ENCODE results near the gene NEO1. TPM values are rescaled to one million over a fixed set of nuclear protein-coding genes. Genes with fewer than 3 reads are reported as not detected.

The NEO1 gene
- total RNA-seq, 1 donor from 2014 or later: 30.3 TPM

DNA sequence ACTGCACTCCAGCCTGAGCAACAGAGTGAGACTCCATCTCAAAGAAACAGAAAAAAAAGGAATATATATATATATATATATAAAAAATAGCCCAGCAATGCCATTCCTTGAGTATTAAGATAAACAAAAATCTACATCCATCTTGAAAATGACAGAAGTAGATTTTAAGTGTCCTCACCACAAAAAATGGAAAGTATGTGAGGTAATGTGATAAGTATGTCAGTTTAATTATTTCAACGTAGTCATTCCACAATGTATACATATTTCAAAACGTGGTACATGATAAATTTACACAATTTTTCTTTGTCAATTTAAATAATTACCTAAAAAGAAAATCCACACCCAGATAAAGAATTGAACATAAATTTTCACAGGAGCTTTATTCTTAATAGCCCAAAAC is 261.6 kb downstream of the NEO1 start:
- FAIRE-seq (no peak), DNase-seq (ENCODE audit: low read depth) (peak; percentile 3)
- no peak overlapping the region for H3K4me2 ChIP-seq (ENCODE audit: low read length)
- H3K4me3 ChIP-seq (ENCODE audit: insufficient read depth, low read depth, low read length): no peak overlapping the region
- TF ChIP-seq EZH2 (IDR thresholded peaks at IDR 0.05; ENCODE audit: insufficient read depth, low read length) (no peak), CTCF (IDR thresholded peaks at IDR 0.05; ENCODE audit: insufficient read depth, low read depth, low read length) (no peak)
- H3K9me3 ChIP-seq (ENCODE audit: insufficient read depth, low read depth, low read length): no peaks in the 10 kb centered on the region
- no peak overlapping the region for H3K27ac ChIP-seq (ENCODE audit: low read depth, low read length)
- Mint-ChIP-seq H3K36me3 (ENCODE audit: low read depth, unreplicated experiment) (no peaks in the 10 kb centered on the region), H3K4me1 (ENCODE audit: low read depth, unreplicated experiment) (no peaks in the 10 kb centered on the region), H3K9me3 (ENCODE audit: unreplicated experiment) (no peaks in the 10 kb centered on the region), H3K27me3 (ENCODE audit: low read depth, unreplicated experiment) (peaks cover 3% of the 10 kb centered on the region), H3K27ac (ENCODE audit: unreplicated experiment) (no peak overlapping the region), H3K4me3 (ENCODE audit: unreplicated experiment) (no peak overlapping the region)
- no peak overlapping the region for H2AFZ ChIP-seq (ENCODE audit: low read depth, low read length)
- no peaks in the 10 kb centered on the region for H3K27me3 ChIP-seq (ENCODE audit: insufficient read depth, low read length)
- H3K4me1 ChIP-seq (ENCODE audit: insufficient read depth, low read length): no peaks in the 10 kb centered on the region
- no peaks in the 10 kb centered on the region for H3K36me3 ChIP-seq (ENCODE audit: insufficient read depth, low read length)
- no peak overlapping the region for H3K9ac ChIP-seq (ENCODE audit: low read length)
- H4K20me1 ChIP-seq (ENCODE audit: insufficient read depth, low read length): no peaks in the 10 kb centered on the region
- no peaks in the 10 kb centered on the region for H3K79me2 ChIP-seq (ENCODE audit: insufficient read depth, low read length)

DNA sequence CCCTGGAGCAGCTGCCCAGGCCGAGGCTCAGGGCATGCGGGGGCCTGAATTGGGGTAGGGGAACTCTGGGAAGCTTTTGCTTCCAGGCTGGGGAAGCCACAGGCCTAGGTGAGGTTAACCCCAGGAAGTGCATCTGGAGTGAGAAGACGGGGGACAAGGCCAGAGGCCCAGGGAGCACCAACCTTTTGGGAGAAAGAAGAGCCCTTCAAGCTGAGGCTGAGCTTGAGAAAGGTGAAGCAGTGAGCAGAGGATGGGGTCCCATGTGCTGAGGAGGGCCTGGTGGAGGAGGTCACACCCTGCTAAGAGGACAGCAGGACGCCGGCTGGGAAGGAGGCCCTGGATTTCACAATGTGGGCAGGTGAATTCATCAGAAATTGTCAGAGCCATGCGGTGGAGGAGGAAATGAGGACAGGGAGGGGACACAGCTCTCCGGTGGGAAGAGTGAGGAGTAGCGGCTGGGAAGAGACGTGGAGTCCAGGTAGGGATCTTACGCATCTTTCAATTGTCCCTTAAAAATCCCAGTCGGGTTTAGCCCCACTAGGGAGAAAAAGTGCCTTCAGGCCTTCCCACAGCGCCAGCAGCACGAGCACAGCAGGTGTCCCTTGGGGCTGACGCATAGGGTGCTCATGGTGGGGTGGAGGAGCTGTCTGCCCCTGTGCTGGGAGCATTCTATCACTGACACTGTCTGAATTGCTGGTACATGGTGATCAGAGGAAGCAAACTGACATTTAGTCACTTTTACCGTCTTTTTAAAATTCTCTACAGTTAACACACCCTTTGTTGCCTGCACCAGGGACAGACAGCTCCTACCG is 265.6 kb downstream of the NEO1 start:
- H3K9me3 Mint-ChIP-seq (ENCODE audit: unreplicated experiment): no peaks in the 10 kb centered on the region
- no peak overlapping the region for H3K4me3 ChIP-seq (ENCODE audit: insufficient read depth, low read depth, low read length)
- H3K4me1 ChIP-seq (ENCODE audit: insufficient read depth, low read length): no peaks in the 10 kb centered on the region
- no peaks in the 10 kb centered on the region for H3K27me3 ChIP-seq (ENCODE audit: insufficient read depth, low read length)
- H3K4me2 ChIP-seq (ENCODE audit: low read length): no peak overlapping the region
- H3K9ac ChIP-seq (ENCODE audit: low read length): no peak overlapping the region
- peaks cover 10% of the 10 kb centered on the region for H3K27me3 Mint-ChIP-seq (ENCODE audit: low read depth, unreplicated experiment)
- H3K27ac ChIP-seq (ENCODE audit: low read depth, low read length): no peak overlapping the region
- no peaks in the 10 kb centered on the region for H3K36me3 Mint-ChIP-seq (ENCODE audit: low read depth, unreplicated experiment)
- H3K36me3 ChIP-seq (ENCODE audit: insufficient read depth, low read length): no peaks in the 10 kb centered on the region
- DNase-seq (ENCODE audit: low read depth) (no peak), FAIRE-seq (no peak)
- no peaks in the 10 kb centered on the region for H3K79me2 ChIP-seq (ENCODE audit: insufficient read depth, low read length)
- TF ChIP-seq EZH2 (IDR thresholded peaks at IDR 0.05; ENCODE audit: insufficient read depth, low read length) (no peak), CTCF (IDR thresholded peaks at IDR 0.05; ENCODE audit: insufficient read depth, low read depth, low read length) (no peak)
- no peaks in the 10 kb centered on the region for H3K4me1 Mint-ChIP-seq (ENCODE audit: low read depth, unreplicated experiment)
- no peaks in the 10 kb centered on the region for H4K20me1 ChIP-seq (ENCODE audit: insufficient read depth, low read length)
- no peak overlapping the region for H2AFZ ChIP-seq (ENCODE audit: low read depth, low read length)
- no peak overlapping the region for H3K27ac Mint-ChIP-seq (ENCODE audit: unreplicated experiment)
- no peaks in the 10 kb centered on the region for H3K9me3 ChIP-seq (ENCODE audit: insufficient read depth, low read depth, low read length)
- no peak overlapping the region for H3K4me3 Mint-ChIP-seq (ENCODE audit: unreplicated experiment)
